NCI-H2227 (cell line): ENCODE measurements around the gene GTSE1.

ENCODE experiments used
- DNase-seq: peaks from one replicate; lab custom pipeline; 2025; ENCODE audit not compliant: unreplicated experiment; lab: John Stamatoyannopoulos, UW

GTSE1 gene

GRCh38 chr22:46273432-46274148, 23.1 kb upstream of the GTSE1 start:
- peak; percentile 15 for DNase-seq

- DNase-seq: no peak
Measured at GRCh38 chr22:46274381-46274780, 22.3 kb upstream of the GTSE1 start.

GRCh38 chr22:46275455-46276122, 21.1 kb upstream of the GTSE1 start:
- DNase-seq: no peak

GRCh38 chr22:46276563-46276962, 20.1 kb upstream of the GTSE1 start:
- DNase-seq: no peak

GRCh38 chr22:46278656-46279645, 17.7 kb upstream of the GTSE1 start:
- no peak for DNase-seq

GRCh38 chr22:46280063-46280817, 16.4 kb upstream of the GTSE1 start:
- no peak for DNase-seq

- DNase-seq: no peak
Measured at GRCh38 chr22:46280999-46281623, 15.6 kb upstream of the GTSE1 start.

GRCh38 chr22:46281866-46282678, 14.6 kb upstream of the GTSE1 start:
- no peak for DNase-seq

- no peak for DNase-seq
Measured at GRCh38 chr22:46286006-46286405, 10.7 kb upstream of the GTSE1 start.

GRCh38 chr22:46286941-46287872, 9.5 kb upstream of the GTSE1 start:
- no peak for DNase-seq

GRCh38 chr22:46287873-46288751, 8.6 kb upstream of the GTSE1 start:
- no peak for DNase-seq

GRCh38 chr22:46288846-46289243, 7.8 kb upstream of the GTSE1 start:
- DNase-seq: no peak

GRCh38 chr22:46289244-46289891, 7.3 kb upstream of the GTSE1 start:
- DNase-seq: no peak

- no peak for DNase-seq
Measured at GRCh38 chr22:46290121-46290842, 6.4 kb upstream of the GTSE1 start.

- no peak for DNase-seq
Measured at GRCh38 chr22:46290843-46291785, 5.6 kb upstream of the GTSE1 start.
